B cell (primary cell): Measurements from ENCODE around the gene CEP164.

Experiments used
- EZH2 ChIP-seq: IDR thresholded peaks from 2 replicates; pipeline ENCODE4 v1.6.1; 2012; ENCODE audit warnings: borderline replicate concordance, low read depth, mild to moderate bottlenecking, moderate library complexity, low read length; ENCODE audit not compliant: insufficient read depth, poor library complexity, severe bottlenecking
- TF ChIP-seq, protein P1 (sequence below): fragments of 200-600 bp; IDR thresholded peaks from one replicate; pipeline ENCODE4 v1.8.0; 2022; ENCODE audit warnings: antibody characterized with exemption, mild to moderate bottlenecking

DNA sequence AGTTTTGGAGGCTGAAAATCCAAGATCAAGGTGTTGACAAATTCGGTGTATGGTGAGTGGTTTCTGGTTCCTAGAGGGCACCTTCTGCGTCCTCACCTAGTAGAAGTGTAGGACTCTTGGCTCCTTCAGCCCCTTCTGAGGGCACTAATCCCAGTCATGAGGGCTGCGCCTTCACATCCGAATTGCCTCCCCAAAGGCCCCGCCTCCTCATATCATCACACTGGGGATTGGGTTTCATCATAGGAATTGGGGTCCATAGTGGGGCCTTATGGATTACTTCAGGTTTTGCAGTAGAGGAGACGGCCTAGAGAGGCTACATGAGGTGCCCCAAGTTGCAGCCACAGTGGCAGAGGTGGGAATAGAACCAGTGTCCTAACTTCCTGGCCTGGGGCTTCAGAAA, 87.1 kb downstream of the CEP164 start:
- TF ChIP-seq, protein P1, sequence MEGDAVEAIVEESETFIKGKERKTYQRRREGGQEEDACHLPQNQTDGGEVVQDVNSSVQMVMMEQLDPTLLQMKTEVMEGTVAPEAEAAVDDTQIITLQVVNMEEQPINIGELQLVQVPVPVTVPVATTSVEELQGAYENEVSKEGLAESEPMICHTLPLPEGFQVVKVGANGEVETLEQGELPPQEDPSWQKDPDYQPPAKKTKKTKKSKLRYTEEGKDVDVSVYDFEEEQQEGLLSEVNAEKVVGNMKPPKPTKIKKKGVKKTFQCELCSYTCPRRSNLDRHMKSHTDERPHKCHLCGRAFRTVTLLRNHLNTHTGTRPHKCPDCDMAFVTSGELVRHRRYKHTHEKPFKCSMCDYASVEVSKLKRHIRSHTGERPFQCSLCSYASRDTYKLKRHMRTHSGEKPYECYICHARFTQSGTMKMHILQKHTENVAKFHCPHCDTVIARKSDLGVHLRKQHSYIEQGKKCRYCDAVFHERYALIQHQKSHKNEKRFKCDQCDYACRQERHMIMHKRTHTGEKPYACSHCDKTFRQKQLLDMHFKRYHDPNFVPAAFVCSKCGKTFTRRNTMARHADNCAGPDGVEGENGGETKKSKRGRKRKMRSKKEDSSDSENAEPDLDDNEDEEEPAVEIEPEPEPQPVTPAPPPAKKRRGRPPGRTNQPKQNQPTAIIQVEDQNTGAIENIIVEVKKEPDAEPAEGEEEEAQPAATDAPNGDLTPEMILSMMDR: no peak
- no peak for TF ChIP-seq EZH2
